Measurements from ENCODE around the gene ABCA1.
A peak's percentile ranks its signal among the peaks of the same experiment; 100 is the strongest.
"Not testable (repeated sequence)": the region's sequence is repeated elsewhere in the genome, so short reads cannot be mapped to it uniquely, and the experiment has no call there.

Gene ABCA1

GRCh38 chr9:104871961-104872527, 55.9 kb downstream of the ABCA1 start:
- no peak for DNase-seq (ENCODE audit: low read depth in 2 of 2, low spot score in 1 of 2)

- no peak for DNase-seq (ENCODE audit: low read depth in 2 of 2, low spot score in 1 of 2)
These were observed 58.1 kb downstream of the ABCA1 start for GRCh38 chr9:104869811-104870210.

- DNase-seq (ENCODE audit: low read depth in 2 of 2, low spot score in 1 of 2) = no peak
These were observed 59.1 kb downstream of the ABCA1 start for GRCh38 chr9:104868687-104869404.

GRCh38 chr9:104868303-104868686, 59.7 kb downstream of the ABCA1 start:
- DNase-seq (ENCODE audit: low read depth in 2 of 2, low spot score in 1 of 2) = no peak

- DNase-seq (ENCODE audit: low read depth in 2 of 2, low spot score in 1 of 2) = no peak
These were observed 61.8 kb downstream of the ABCA1 start for GRCh38 chr9:104866191-104866590.

- no peak for DNase-seq (ENCODE audit: low read depth in 2 of 2, low spot score in 1 of 2)
These were observed 63.3 kb downstream of the ABCA1 start for GRCh38 chr9:104864675-104865104.

GRCh38 chr9:104863180-104863883, 64.6 kb downstream of the ABCA1 start:
- DNase-seq (ENCODE audit: low read depth in 2 of 2, low spot score in 1 of 2) = peak in 1 of 2 donors; percentile 17

- no peak for DNase-seq (ENCODE audit: low read depth in 2 of 2, low spot score in 1 of 2)
These were observed 66.6 kb downstream of the ABCA1 start for GRCh38 chr9:104861397-104861796.

- no peak for DNase-seq (ENCODE audit: low read depth in 2 of 2, low spot score in 1 of 2)
These were observed 67.7 kb downstream of the ABCA1 start for GRCh38 chr9:104860263-104860662.

- no peak for DNase-seq (ENCODE audit: low read depth in 2 of 2, low spot score in 1 of 2)
These were observed 69.1 kb downstream of the ABCA1 start for GRCh38 chr9:104858846-104859245.

GRCh38 chr9:104858271-104858670, 69.7 kb downstream of the ABCA1 start:
- DNase-seq (ENCODE audit: low read depth in 2 of 2, low spot score in 1 of 2) = no peak

- no peak for DNase-seq (ENCODE audit: low read depth in 2 of 2, low spot score in 1 of 2)
These were observed 71.5 kb downstream of the ABCA1 start for GRCh38 chr9:104856413-104856941.

- DNase-seq (ENCODE audit: low read depth in 2 of 2, low spot score in 1 of 2) = no peak
These were observed 72.1 kb downstream of the ABCA1 start for GRCh38 chr9:104855807-104856206.

- not testable (repeated sequence) for DNase-seq (ENCODE audit: low read depth in 2 of 2, low spot score in 1 of 2)
These were observed 72.7 kb downstream of the ABCA1 start for GRCh38 chr9:104855258-104855657.

- DNase-seq (ENCODE audit: low read depth in 2 of 2, low spot score in 1 of 2) = no peak
These were observed 73.3 kb downstream of the ABCA1 start for GRCh38 chr9:104854613-104855012.

GRCh38 chr9:104853683-104854082, 74.3 kb downstream of the ABCA1 start:
- no peak for DNase-seq (ENCODE audit: low read depth in 2 of 2, low spot score in 1 of 2)

- no peak for DNase-seq (ENCODE audit: low read depth in 2 of 2, low spot score in 1 of 2)
These were observed 74.8 kb downstream of the ABCA1 start for GRCh38 chr9:104853159-104853558.

GRCh38 chr9:104851546-104851920, 76.4 kb downstream of the ABCA1 start:
- DNase-seq (ENCODE audit: low read depth in 2 of 2, low spot score in 1 of 2) = no peak

- DNase-seq (ENCODE audit: low read depth in 2 of 2, low spot score in 1 of 2) = no peak
These were observed 77.0 kb downstream of the ABCA1 start for GRCh38 chr9:104850786-104851545.

GRCh38 chr9:104849023-104849422, 78.9 kb downstream of the ABCA1 start:
- no peak for DNase-seq (ENCODE audit: low read depth in 2 of 2, low spot score in 1 of 2)

- no peak for DNase-seq (ENCODE audit: low read depth in 2 of 2, low spot score in 1 of 2)
These were observed 83.2 kb downstream of the ABCA1 start for GRCh38 chr9:104844710-104845109.
